Left lung (tissue), 10 donors: ENCODE data around the gene DSTN. TPM values are rescaled to one million over a fixed set of nuclear protein-coding genes. Genes with fewer than 3 reads are reported as not detected.
A peak's percentile ranks its signal among the peaks of the same experiment; 100 is the strongest.

Experiments
- ATAC-seq: fragments of 200-7000 bp; cut with Tn5 transposase; one replicate; pipeline ENCODE4 v1.9.1; 2020; ENCODE audit warnings: moderate library complexity
- DNase-seq, 4 donors: peaks; one replicate each; pipeline ENCODE4 v3.0.0-alpha.2; 2013 to 2020
- H3K27ac ChIP-seq, 2 donors: fragments of 200-600 bp; sonication (generic) in 1 of 2; one replicate each; pipeline versions ENCODE4 v1.5.0 to v1.8.0; 2020 to 2021
- H3K27me3 ChIP-seq, 2 donors: fragments of 200-600 bp; sonication (generic) in 1 of 2; one replicate each; pipeline versions ENCODE4 v1.5.0 to v1.8.0; 2020 to 2021
- H3K36me3 ChIP-seq, 2 donors: fragments of 200-600 bp; sonication (generic) in 1 of 2; one replicate each; pipeline versions ENCODE4 v1.5.0 to v1.8.0; 2020 to 2021
- H3K4me1 ChIP-seq, 2 donors: fragments of 200-600 bp; one replicate each; pipeline ENCODE4 v1.8.0; 2021
- H3K4me3 ChIP-seq, 2 donors: fragments of 200-600 bp; sonication (generic) in 1 of 2; one replicate each; pipeline versions ENCODE4 v1.5.0 to v1.8.0; 2020 to 2021; ENCODE audit warnings: mild to moderate bottlenecking in 1 of 2
- H3K9me3 ChIP-seq, 2 donors: fragments of 200-600 bp; sonication (generic) in 1 of 2; one replicate each; pipeline versions ENCODE4 v1.5.0 to v1.8.0; 2020 to 2021
- CTCF ChIP-seq, 2 donors: fragments of 200-600 bp; sonication (generic) in 1 of 2; IDR thresholded peaks; one replicate each; pipeline versions ENCODE4 v1.5.0 to v1.8.0; 2021; ENCODE audit warnings: antibody characterized with exemption in 2 of 2
- intact Hi-C, 2 donors: fragments of 100-400 bp; cut with DNase I; formaldehyde crosslinking; loops; one replicate each; pipeline versions ENCODE4 v1.11.2 to v1.14.2; 2022
- polyA plus RNA-seq, 6 donors: library from polyadenylated mRNA; unstranded; fragments of 120-200 nt; gene quantifications; one replicate each; pipeline ENCODE4 v1.2.1, GENCODE V29; 2013; ENCODE audit not compliant: insufficient read length in 6 of 6
- total RNA-seq, 2 donors: library from RNA; stranded (reverse); fragmentation: NEBNext Ultra II Directional; extraction: Animal tissue kit (Norgen Biotek cat#: 25700); gene quantifications; one replicate each; pipeline ENCODE4 v1.2.1, GENCODE V29; 2021
- donor health status: DM: no; HTN: yes; CAD: no.
- donor health status: DM: no; HTN: no; CAD: no.

DSTN gene
- total and polyA plus RNA-seq, 8 donors: 340 to 551 (median 366) TPM

DNA sequence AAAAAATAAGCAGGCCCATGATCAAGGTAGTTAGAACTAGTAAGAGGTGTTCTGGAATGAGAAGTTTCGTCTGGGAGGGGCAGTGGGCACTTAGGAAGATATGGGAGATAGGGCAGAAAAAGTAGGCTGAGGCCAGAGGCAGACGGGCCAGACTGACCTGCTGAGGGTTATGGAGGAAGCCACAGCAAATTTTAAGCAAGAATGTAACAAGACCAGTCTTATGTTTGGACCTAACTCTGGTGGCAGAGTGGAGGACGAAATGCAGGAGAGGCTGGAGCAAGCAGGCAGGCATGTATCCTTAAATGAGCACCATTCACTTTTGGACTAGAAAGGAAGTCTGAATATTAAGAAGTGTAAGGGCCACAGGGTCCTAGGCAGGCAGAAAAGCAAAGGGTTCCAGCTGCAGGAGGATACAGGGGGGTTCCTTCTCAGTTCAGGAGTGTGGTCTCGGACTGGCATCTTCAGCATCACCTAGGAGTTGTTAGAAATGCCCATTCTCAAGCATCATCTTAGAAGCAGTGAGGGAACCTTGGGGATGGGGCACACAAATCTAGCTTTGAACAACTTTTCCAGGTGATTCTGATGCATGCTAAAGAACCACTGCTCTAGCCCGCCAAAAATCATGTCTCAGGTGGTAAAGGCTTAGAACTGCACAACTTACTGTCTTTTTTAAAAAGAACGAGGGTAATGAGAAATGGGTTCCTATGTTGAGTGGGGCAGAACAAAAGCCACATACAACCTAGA, 1.7 kb upstream of the DSTN start:
- Histone ChIP-seq H3K27ac (peak overlapping the region; percentile 92 to 99), H3K9me3 (no peaks in the 10 kb centered on the region), H3K36me3 (no peaks in the 10 kb centered on the region), H3K4me1 (peaks cover 13 to 34% of the 10 kb centered on the region in 2 donors), H3K27me3 (peaks cover 0 to 9% of the 10 kb centered on the region in 2 donors), H3K4me3 (peak overlapping the region; percentile 79 to 88)
- TF ChIP-seq CTCF (IDR thresholded peaks at IDR 0.05): no peak
- intact Hi-C loops: no loop called here
- ATAC-seq (no peak), DNase-seq (no peak)

DNA sequence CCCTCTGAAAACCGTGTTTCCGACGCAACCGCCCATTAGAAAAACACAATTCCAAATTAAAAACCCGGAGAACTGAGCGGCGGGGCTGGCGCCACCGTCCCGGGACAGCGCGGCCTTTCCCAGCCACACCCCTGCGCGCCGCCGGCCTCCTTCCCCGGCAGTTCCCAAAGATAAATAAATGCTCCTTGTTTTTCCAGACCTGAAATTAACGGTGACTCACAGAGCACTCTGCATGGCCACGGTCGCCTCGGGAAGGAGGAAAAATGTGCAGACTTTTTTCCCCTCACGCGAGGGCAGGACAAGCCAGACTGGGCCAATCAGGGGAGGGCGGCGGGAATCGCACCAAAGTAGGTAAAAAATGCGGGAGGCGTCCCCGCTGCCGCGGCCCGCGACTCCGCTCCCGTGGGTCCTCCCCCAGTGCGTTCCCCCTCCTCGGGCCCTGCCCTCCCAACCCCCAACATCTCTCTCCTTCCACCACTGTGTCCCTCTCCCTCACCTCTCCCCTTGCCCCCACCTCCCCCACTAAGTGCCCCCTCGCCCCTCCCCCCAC, 828 bp upstream of the DSTN start:
- DNase-seq: peak; percentile 57 to 90 (median 82)
- peak overlapping the region; percentile 92 to 99 for H3K27ac ChIP-seq
- ATAC-seq: peak; percentile 73
- H3K9me3 ChIP-seq: no peaks in the 10 kb centered on the region
- H3K36me3 ChIP-seq: no peaks in the 10 kb centered on the region
- intact Hi-C loops: no loop called here
- peak overlapping the region; percentile 79 to 88 for H3K4me3 ChIP-seq
- no peak for TF ChIP-seq CTCF (IDR thresholded peaks at IDR 0.05)
- H3K4me1 ChIP-seq: peaks cover 18 to 42% of the 10 kb centered on the region in 2 donors
- peaks cover 0 to 9% of the 10 kb centered on the region in 2 donors for H3K27me3 ChIP-seq

DNA sequence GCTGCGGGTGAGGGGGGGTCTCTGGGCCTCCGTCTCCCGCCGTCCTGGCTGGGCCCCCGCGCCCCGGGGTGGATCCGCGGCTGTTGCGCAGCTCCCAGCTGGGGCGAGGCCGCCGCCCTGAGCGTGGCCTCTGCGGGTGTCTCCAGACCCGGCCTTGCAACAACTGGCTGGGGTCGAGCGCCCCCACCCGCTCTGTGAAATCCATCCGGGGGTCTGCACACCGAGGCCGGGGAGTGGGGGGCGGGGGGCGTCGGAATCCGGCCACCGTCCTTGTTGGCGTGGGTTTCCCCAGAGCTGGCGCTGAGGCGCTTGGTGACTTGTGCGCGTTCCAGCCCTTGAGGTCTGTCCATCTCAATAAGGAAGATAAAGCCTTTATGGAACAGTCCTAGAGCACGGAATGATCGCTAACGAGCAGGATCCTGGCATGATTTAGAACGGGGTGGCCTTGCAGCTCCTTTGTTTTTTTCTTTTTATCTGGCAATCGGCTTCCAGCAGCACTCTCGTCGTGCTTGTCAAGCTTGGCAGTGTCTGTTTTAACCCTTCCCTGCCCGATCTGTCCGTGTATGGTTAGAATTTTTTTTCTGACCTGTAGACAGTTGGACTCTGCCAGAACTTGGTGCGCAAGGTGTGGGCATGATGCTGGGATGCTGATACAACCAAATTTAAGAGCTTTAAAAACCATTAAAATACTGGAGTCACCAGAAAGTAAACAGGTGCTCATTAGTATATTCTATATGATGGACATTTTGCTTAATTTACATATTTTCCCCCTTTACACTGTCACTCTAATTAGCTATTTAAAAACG, 675 bp downstream of the DSTN start:
- H3K4me1 ChIP-seq: peaks cover 20 to 50% of the 10 kb centered on the region in 2 donors
- peak overlapping the region; percentile 92 to 99 for H3K27ac ChIP-seq
- no peaks in the 10 kb centered on the region for H3K36me3 ChIP-seq
- DNase-seq: peak in 3 of 4 donors; percentile 55 to 63 (median 61)
- intact Hi-C loops: no loop called here
- TF ChIP-seq CTCF (IDR thresholded peaks at IDR 0.05): no peak
- peak overlapping the region; percentile 79 to 88 for H3K4me3 ChIP-seq
- peaks cover 0 to 9% of the 10 kb centered on the region in 2 donors for H3K27me3 ChIP-seq
- ATAC-seq: peak; percentile 35
- H3K9me3 ChIP-seq: no peaks in the 10 kb centered on the region

DNA sequence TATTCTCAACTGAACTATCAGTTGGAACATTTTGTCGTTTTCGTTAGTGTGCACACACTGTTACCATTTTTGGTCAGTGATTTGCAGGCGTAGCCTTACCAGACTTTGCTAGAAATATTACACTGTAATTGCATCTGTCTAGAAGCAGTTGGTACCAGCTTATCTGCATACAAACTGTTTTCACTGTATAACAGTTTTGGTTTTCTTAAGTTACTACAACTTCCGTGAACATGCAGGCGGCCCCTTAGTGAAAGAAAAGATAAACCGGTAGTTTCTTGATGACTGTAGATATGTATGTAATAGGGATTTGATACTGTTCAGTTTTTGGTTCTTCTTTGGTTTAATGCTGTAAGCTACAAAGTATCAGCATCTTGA, 1.3 kb downstream of the DSTN start:
- TF ChIP-seq CTCF (IDR thresholded peaks at IDR 0.05): no peak
- Histone ChIP-seq H3K27me3 (peaks cover 0 to 9% of the 10 kb centered on the region in 2 donors), H3K4me3 (peak overlapping the region; percentile 79 to 88), H3K4me1 (peaks cover 20 to 56% of the 10 kb centered on the region in 2 donors), H3K27ac (peak overlapping the region; percentile 92 to 99), H3K9me3 (no peaks in the 10 kb centered on the region), H3K36me3 (no peaks in the 10 kb centered on the region)
- DNase-seq (no peak), ATAC-seq (no peak)
- intact Hi-C loops: no loop called here
